ENCODE data around the gene LINC01488.

The LINC01488 gene

GRCh38 chr11:69481393-69481844 is at the start of gene LINC01488:
LINC01488 (plus strand) TSS chr11:69481663.
- DNase-seq = no peak

GRCh38 chr11:69431893-69432738 is 49.3 kb upstream of the LINC01488 start:
- no peak for DNase-seq

- no peak for DNase-seq
Measured at GRCh38 chr11:69433741-69434140, 47.7 kb upstream of the LINC01488 start.

GRCh38 chr11:69434471-69434931 is 47.0 kb upstream of the LINC01488 start:
- DNase-seq = no peak

GRCh38 chr11:69435161-69435986 is 46.1 kb upstream of the LINC01488 start:
- DNase-seq = no peak

- DNase-seq = no peak
Measured at GRCh38 chr11:69436041-69436982, 45.2 kb upstream of the LINC01488 start.

GRCh38 chr11:69437001-69437875 is 44.2 kb upstream of the LINC01488 start:
- no peak for DNase-seq

GRCh38 chr11:69437876-69438205 is 43.6 kb upstream of the LINC01488 start:
- DNase-seq = no peak

- DNase-seq = no peak
Measured at GRCh38 chr11:69438286-69438920, 43.1 kb upstream of the LINC01488 start.

GRCh38 chr11:69439127-69439526 is 42.3 kb upstream of the LINC01488 start:
- no peak for DNase-seq

- no peak for DNase-seq
Measured at GRCh38 chr11:69439651-69440464, 41.6 kb upstream of the LINC01488 start.

GRCh38 chr11:69440876-69441275 is 40.6 kb upstream of the LINC01488 start:
- no peak for DNase-seq

GRCh38 chr11:69442012-69442806 is 39.3 kb upstream of the LINC01488 start:
- DNase-seq = no peak

- DNase-seq = no peak
Measured at GRCh38 chr11:69442807-69443137, 38.7 kb upstream of the LINC01488 start.

- no peak for DNase-seq
Measured at GRCh38 chr11:69443138-69443967, 38.1 kb upstream of the LINC01488 start.

- DNase-seq = no peak
Measured at GRCh38 chr11:69443968-69444364, 37.5 kb upstream of the LINC01488 start.

- DNase-seq = no peak
Measured at GRCh38 chr11:69444381-69445130, 36.9 kb upstream of the LINC01488 start.

- DNase-seq = no peak
Measured at GRCh38 chr11:69445131-69445470, 36.4 kb upstream of the LINC01488 start.

Measured in cortex of kidney (tissue), 1 donor.